HCT116 (cell line): ENCODE data around the gene FSTL4. TPM values are rescaled to one million over a fixed set of nuclear protein-coding genes. Genes with fewer than 3 reads are reported as not detected.

Experiments used
- ATAC-seq: fragments of 200-7000 bp; cut with Tn5 transposase; 2 replicates; pipeline ENCODE4 v1.9.1; 2020; ENCODE audit warnings: mild to moderate bottlenecking, moderate library complexity
- BruUV-seq: library from RNA; stranded (reverse); fragments of 400-500 nt; replicated peaks from 2 replicates; lab custom pipeline; 2021; lab: Mats Ljungman, UMichigan
- CTCF ChIA-PET: fragments of 300-600 bp; sonication (Branson Sonifier 250); formaldehyde crosslinking; loops from one replicate; lab custom pipeline; 2021; ENCODE audit warnings: antibody characterized with exemption; lab: Charles Lee
- POLR2A ChIA-PET: fragments of 300-600, 350-600 bp; sonication (Branson Sonifier 250); formaldehyde crosslinking; loops from one replicate; lab custom pipeline; 2021; ENCODE audit warnings: antibody characterized with exemption; lab: Charles Lee
- RAD21 ChIA-PET, 2 experiments: fragments of 300-600 bp; sonication (Branson Sonifier 250); formaldehyde crosslinking; loops; one replicate each; lab custom pipeline; 2023; ENCODE audit warnings: low total read pairs in 2 of 2; ENCODE audit not compliant: uncharacterized antibody in 2 of 2, unreplicated experiment in 2 of 2, low non-redundant PET in 1 of 2; lab: Charles Lee
- DNase-seq: peaks from one replicate; pipeline ENCODE4 v3.0.0-alpha.2; 2010; ENCODE audit warnings: low read depth, low spot score
- H2AFZ ChIP-seq: fragments of 200-600 bp; shearing (Covaris generic), sonication (generic); 2 replicates; pipeline ENCODE4 v1.6.1; 2017; ENCODE audit warnings: low read depth, mixed run types, mixed read lengths, antibody characterized with exemption, low read length; ENCODE audit not compliant: poor library complexity, severe bottlenecking
- H3K27ac ChIP-seq: 2 replicates; pipeline ENCODE4 v1.5.1; 2012; ENCODE audit warnings: low read depth, low read length
- H3K27me3 ChIP-seq: fragments of 200-600 bp; sonication (generic); 2 replicates; pipeline ENCODE4 v1.6.1; 2016; ENCODE audit warnings: mixed run types, low read length, mixed read lengths; ENCODE audit not compliant: insufficient read depth
- H3K36me3 ChIP-seq, 2 experiments: fragments of 200-500 bp in 1 of 2; fragments of 200-600 bp in 1 of 2; sonication (Bioruptor generic) in 1 of 2; sonication (generic) in 1 of 2; 2 replicates each; pipeline versions ENCODE4 v1.5.1 to v1.6.1; 2014 to 2016; ENCODE audit warnings: low read length in 2 of 2, inconsistent platforms in 1 of 2, mixed read lengths in 1 of 2, mixed run types in 1 of 2; ENCODE audit not compliant: insufficient read depth in 2 of 2, control insufficient read depth in 1 of 2
- H3K4me1 ChIP-seq, 2 experiments: fragments of 200-600 bp in 1 of 2; sonication (generic) in 1 of 2; 2 replicates each; pipeline versions ENCODE4 v1.5.1 to v1.6.1; 2012 to 2017; ENCODE audit warnings: low read length in 2 of 2, inconsistent platforms in 1 of 2, mild to moderate bottlenecking in 1 of 2, mixed read lengths in 1 of 2, mixed run types in 1 of 2, moderate library complexity in 1 of 2; ENCODE audit not compliant: insufficient read depth in 2 of 2, control insufficient read depth in 1 of 2
- H3K4me2 ChIP-seq: fragments of 200-600 bp; sonication (generic); 2 replicates; pipeline ENCODE4 v1.6.1; 2017; ENCODE audit warnings: mixed run types, low read length, mixed read lengths
- H3K4me3 ChIP-seq, 2 experiments: fragments of 200-600 bp in 1 of 2; sonication (generic) in 1 of 2; replicated peaks in 1 of 2; 2 replicates each; pipeline ENCODE4 v1.5.1; 2011 to 2016; ENCODE audit warnings: low read length in 2 of 2, control low read depth in 1 of 2, low read depth in 1 of 2, mild to moderate bottlenecking in 1 of 2, mixed read lengths in 1 of 2, mixed run types in 1 of 2
- H3K79me2 ChIP-seq: fragments of 200-600 bp; sonication (generic); 2 replicates; pipeline ENCODE4 v1.6.1; 2017; ENCODE audit warnings: mild to moderate bottlenecking, mixed run types, low read length, moderate library complexity, mixed read lengths; ENCODE audit not compliant: insufficient read depth
- H3K9ac ChIP-seq: fragments of 200-600 bp; sonication (generic); 2 replicates; pipeline ENCODE4 v1.6.1; 2016; ENCODE audit warnings: low read length, mixed read lengths
- H3K9me2 ChIP-seq: fragments of 200-600 bp; sonication (generic), shearing (Covaris generic); 2 replicates; pipeline ENCODE4 v1.6.1; 2017; ENCODE audit warnings: mixed run types, mild to moderate bottlenecking, moderate library complexity; ENCODE audit not compliant: insufficient read depth
- H3K9me3 ChIP-seq, 2 experiments: fragments of 200-500 bp in 1 of 2; fragments of 200-600 bp in 1 of 2; sonication (Bioruptor generic) in 1 of 2; sonication (generic) in 1 of 2; 2 replicates each; pipeline ENCODE4 v1.6.1; 2014 to 2017; ENCODE audit warnings: low read length in 2 of 2, mixed read lengths in 2 of 2, inconsistent platforms in 1 of 2, low read depth in 1 of 2, mild to moderate bottlenecking in 1 of 2, mixed run types in 1 of 2, moderate library complexity in 1 of 2; ENCODE audit not compliant: control insufficient read depth in 1 of 2, insufficient read depth in 1 of 2
- H4K20me1 ChIP-seq: fragments of 200-600 bp; sonication (generic), shearing (Covaris generic); 2 replicates; pipeline ENCODE4 v1.6.1; 2017; ENCODE audit warnings: mixed run types, mild to moderate bottlenecking, moderate library complexity; ENCODE audit not compliant: insufficient read depth
- CBX3 ChIP-seq: IDR thresholded peaks from 2 replicates; pipeline ENCODE4 v1.6.1; 2012; ENCODE audit warnings: low read depth
- CEBPB ChIP-seq: IDR thresholded peaks from 2 replicates; pipeline ENCODE4 v1.6.1; 2012; ENCODE audit warnings: low read depth
- CTCF ChIP-seq, 3 experiments: fragments of 200-600 bp in 1 of 3; sonication (generic) in 1 of 3; IDR thresholded peaks in 2 of 3; conservative IDR thresholded peaks in 1 of 3; 2 replicates each; pipeline ENCODE4 v1.5.1; 2012 to 2017; ENCODE audit warnings: low read depth in 2 of 3, low read length in 2 of 3, antibody characterized with exemption in 1 of 3, borderline replicate concordance in 1 of 3, control low read depth in 1 of 3, mild to moderate bottlenecking in 1 of 3, mixed read lengths in 1 of 3, mixed run types in 1 of 3, moderate library complexity in 1 of 3; ENCODE audit not compliant: insufficient read depth in 1 of 3
- EZH2 ChIP-seq: fragments of 200-600 bp; sonication (generic); IDR thresholded peaks from 2 replicates; pipeline ENCODE4 v1.6.1; 2017; ENCODE audit warnings: antibody characterized with exemption, mixed run types
- FOSL1 ChIP-seq: IDR thresholded peaks from 2 replicates; pipeline ENCODE4 v1.6.1; 2012; ENCODE audit warnings: low read depth
- JUND ChIP-seq: IDR thresholded peaks from 2 replicates; pipeline ENCODE4 v1.6.1; 2012
- MAX ChIP-seq: IDR thresholded peaks from 2 replicates; pipeline ENCODE4 v1.6.1; 2012
- POLR2A ChIP-seq: IDR thresholded peaks from 2 replicates; pipeline ENCODE4 v1.7.0; 2011; ENCODE audit warnings: borderline replicate concordance; ENCODE audit not compliant: insufficient read depth, insufficient read length; ENCODE audit errors: extremely low read depth
- POLR2AphosphoS5 ChIP-seq: IDR thresholded peaks from 2 replicates; pipeline ENCODE4 v1.6.1; 2011; ENCODE audit warnings: mild to moderate bottlenecking, low read depth, low read length, moderate library complexity
- RAD21 ChIP-seq: IDR thresholded peaks from 2 replicates; pipeline ENCODE4 v1.6.1; 2012; ENCODE audit warnings: low read depth, mild to moderate bottlenecking
- REST ChIP-seq: IDR thresholded peaks from 2 replicates; pipeline ENCODE4 v1.6.1; 2012; ENCODE audit warnings: low read depth
- SIN3A ChIP-seq: IDR thresholded peaks from 2 replicates; pipeline ENCODE4 v1.6.1; 2012; ENCODE audit warnings: low read depth
- SP1 ChIP-seq: IDR thresholded peaks from 2 replicates; pipeline ENCODE4 v1.6.1; 2012; ENCODE audit warnings: low read depth
- SRF ChIP-seq: IDR thresholded peaks from 2 replicates; pipeline ENCODE4 v1.6.1; 2012; ENCODE audit warnings: low read depth
- YY1 ChIP-seq: IDR thresholded peaks from 2 replicates; pipeline ENCODE4 v1.6.1; 2011; ENCODE audit warnings: low read length, low read depth, moderate library complexity, mild to moderate bottlenecking; ENCODE audit not compliant: insufficient replicate concordance; ENCODE audit errors: extremely low read depth
- ZBTB33 ChIP-seq: IDR thresholded peaks from 2 replicates; pipeline ENCODE4 v1.6.1; 2011; ENCODE audit warnings: mild to moderate bottlenecking, low read length, moderate library complexity; ENCODE audit not compliant: insufficient replicate concordance; ENCODE audit errors: extremely low read depth
- ZFX ChIP-seq: fragments of 450-650 bp; IDR thresholded peaks from 2 replicates; pipeline ENCODE4 v1.6.1; 2017
- intact Hi-C: fragments of 100-400 bp; cut with micrococcal nuclease; formaldehyde crosslinking; loops from 2 replicates; pipeline ENCODE4 v1.10.0; 2022
- total RNA-seq: library from RNA; stranded (reverse); gene quantifications from one replicate; pipeline ENCODE4 v1.2.1, GENCODE V29; 2021; ENCODE audit not compliant: unreplicated experiment

Gene FSTL4
- total RNA-seq, 1 experiment from 2014 or later: 0.37 TPM

GRCh38 chr5:133229931-133230664, 382.2 kb downstream of the FSTL4 start:
- Histone ChIP-seq H3K27ac (no peak overlapping the region), H3K9ac (no peak overlapping the region), H3K9me3 (no peaks in the 10 kb centered on the region), H3K36me3 (no peaks in the 10 kb centered on the region), H4K20me1 (no peaks in the 10 kb centered on the region), H3K27me3 (no peaks in the 10 kb centered on the region), H3K79me2 (no peaks in the 10 kb centered on the region), H3K4me2 (no peak overlapping the region), H3K4me1 (peaks cover 23 to 47% of the 10 kb centered on the region in 2 experiments), H3K9me2 (no peaks in the 10 kb centered on the region), H3K4me3 (no peak overlapping the region), H2AFZ (no peak overlapping the region)
- ChIA-PET CTCF (no interaction called here), RAD21 (no interaction called here), POLR2A (no interaction called here)
- intact Hi-C loops: no loop called here
- DNase-seq: no peak
- TF ChIP-seq MAX (no peak), RAD21 (no peak), POLR2AphosphoS5 (no peak), JUND (no peak), EZH2 (no peak), POLR2A (no peak), SIN3A (no peak), CEBPB (no peak), YY1 (no peak), CTCF (IDR thresholded peaks at IDR 0.05 in 2 of 3, conservative IDR thresholded peaks at IDR 0.05 in 1 of 3; ENCODE audit: borderline replicate concordance in 1 of 3, insufficient read depth in 1 of 3, low read depth in 2 of 3, low read length in 2 of 3) (no peak), SP1 (no peak), ZFX (no peak), FOSL1 (no peak), SRF (no peak), CBX3 (no peak), ZBTB33 (no peak), REST (no peak)
- no peak for ATAC-seq
- no TSS peak for BruUV-seq
